ENCODE data around the gene WDR90. TPM values are rescaled to one million over a fixed set of nuclear protein-coding genes. Genes with fewer than 3 reads are reported as not detected.

Gene WDR90
- total RNA-seq, 1 donor from 2014 or later = 21.2 TPM

DNA sequence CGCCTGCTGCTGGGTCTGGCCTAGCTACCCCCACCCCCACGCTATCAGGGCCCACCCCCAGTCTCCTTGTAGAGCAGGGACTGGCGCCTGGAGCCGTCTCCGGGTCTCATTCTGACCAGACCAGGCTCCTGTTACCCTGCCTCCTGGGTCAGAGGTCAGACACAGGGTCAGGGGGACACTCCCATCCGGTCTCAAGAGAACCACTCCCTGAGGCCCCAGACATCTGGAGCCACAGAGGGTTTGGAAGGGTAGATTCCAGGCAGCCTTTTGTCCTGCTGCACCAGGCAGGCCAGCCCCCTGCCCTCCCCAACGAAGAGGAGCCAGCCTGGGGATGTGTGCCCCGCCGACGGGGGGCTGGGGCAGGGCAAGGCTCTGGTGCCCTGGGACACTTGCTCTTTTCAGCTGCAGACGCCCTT lies 19.3 kb upstream of the WDR90 start:
- Histone ChIP-seq H3K4me3 (ENCODE audit: insufficient read depth, low read depth, low read length) (no peak overlapping the region), H3K79me2 (ENCODE audit: insufficient read depth, low read length) (peaks cover 2% of the 10 kb centered on the region), H3K27ac (ENCODE audit: low read depth, low read length) (no peak overlapping the region), H3K4me1 (ENCODE audit: insufficient read depth, low read length) (peaks cover 20% of the 10 kb centered on the region), H3K36me3 (ENCODE audit: insufficient read depth, low read length) (no peaks in the 10 kb centered on the region), H2AFZ (ENCODE audit: low read depth, low read length) (no peak overlapping the region), H3K9me3 (ENCODE audit: insufficient read depth, low read depth, low read length) (no peaks in the 10 kb centered on the region), H4K20me1 (ENCODE audit: insufficient read depth, low read length) (peaks cover 16% of the 10 kb centered on the region), H3K27me3 (ENCODE audit: insufficient read depth, low read length) (no peaks in the 10 kb centered on the region), H3K9ac (ENCODE audit: low read length) (no peak overlapping the region), H3K4me2 (ENCODE audit: low read length) (no peak overlapping the region)
- H3K4me1 Mint-ChIP-seq (ENCODE audit: low read depth, unreplicated experiment) = peaks cover 4% of the 10 kb centered on the region
- H3K36me3 Mint-ChIP-seq (ENCODE audit: low read depth, unreplicated experiment) = peaks cover 7% of the 10 kb centered on the region
- H3K27me3 Mint-ChIP-seq (ENCODE audit: low read depth, unreplicated experiment) = no peaks in the 10 kb centered on the region
- H3K9me3 Mint-ChIP-seq (ENCODE audit: unreplicated experiment) = no peaks in the 10 kb centered on the region
- FAIRE-seq = no peak
- H3K27ac Mint-ChIP-seq (ENCODE audit: unreplicated experiment) = no peak overlapping the region
- TF ChIP-seq EZH2 (IDR thresholded peaks at IDR 0.05; ENCODE audit: insufficient read depth, low read length) (no peak), CTCF (IDR thresholded peaks at IDR 0.05; ENCODE audit: insufficient read depth, low read depth, low read length) (no peak)
- no peak for DNase-seq (ENCODE audit: low read depth)
- H3K4me3 Mint-ChIP-seq (ENCODE audit: unreplicated experiment) = no peak overlapping the region

GRCh38 chr16:630249-630814 lies 18.8 kb upstream of the WDR90 start:
- no peaks in the 10 kb centered on the region for H3K9me3 Mint-ChIP-seq (ENCODE audit: unreplicated experiment)
- FAIRE-seq (no peak), DNase-seq (ENCODE audit: low read depth) (no peak)
- no peak overlapping the region for H3K27ac Mint-ChIP-seq (ENCODE audit: unreplicated experiment)
- no peak overlapping the region for H3K4me3 Mint-ChIP-seq (ENCODE audit: unreplicated experiment)
- H3K36me3 ChIP-seq (ENCODE audit: insufficient read depth, low read length) = no peaks in the 10 kb centered on the region
- H3K4me1 Mint-ChIP-seq (ENCODE audit: low read depth, unreplicated experiment) = peaks cover 4% of the 10 kb centered on the region
- TF ChIP-seq EZH2 (IDR thresholded peaks at IDR 0.05; ENCODE audit: insufficient read depth, low read length) (no peak), CTCF (IDR thresholded peaks at IDR 0.05; ENCODE audit: insufficient read depth, low read depth, low read length) (no peak)
- H3K4me1 ChIP-seq (ENCODE audit: insufficient read depth, low read length) = peaks cover 20% of the 10 kb centered on the region
- H3K27me3 Mint-ChIP-seq (ENCODE audit: low read depth, unreplicated experiment) = no peaks in the 10 kb centered on the region
- H4K20me1 ChIP-seq (ENCODE audit: insufficient read depth, low read length) = peaks cover 19% of the 10 kb centered on the region
- no peak overlapping the region for H2AFZ ChIP-seq (ENCODE audit: low read depth, low read length)
- H3K79me2 ChIP-seq (ENCODE audit: insufficient read depth, low read length) = peaks cover 7% of the 10 kb centered on the region
- H3K27ac ChIP-seq (ENCODE audit: low read depth, low read length) = no peak overlapping the region
- H3K27me3 ChIP-seq (ENCODE audit: insufficient read depth, low read length) = no peaks in the 10 kb centered on the region
- H3K4me3 ChIP-seq (ENCODE audit: insufficient read depth, low read depth, low read length) = no peak overlapping the region
- H3K9ac ChIP-seq (ENCODE audit: low read length) = no peak overlapping the region
- H3K36me3 Mint-ChIP-seq (ENCODE audit: low read depth, unreplicated experiment) = peaks cover 7% of the 10 kb centered on the region
- no peaks in the 10 kb centered on the region for H3K9me3 ChIP-seq (ENCODE audit: insufficient read depth, low read depth, low read length)
- no peak overlapping the region for H3K4me2 ChIP-seq (ENCODE audit: low read length)

DNA sequence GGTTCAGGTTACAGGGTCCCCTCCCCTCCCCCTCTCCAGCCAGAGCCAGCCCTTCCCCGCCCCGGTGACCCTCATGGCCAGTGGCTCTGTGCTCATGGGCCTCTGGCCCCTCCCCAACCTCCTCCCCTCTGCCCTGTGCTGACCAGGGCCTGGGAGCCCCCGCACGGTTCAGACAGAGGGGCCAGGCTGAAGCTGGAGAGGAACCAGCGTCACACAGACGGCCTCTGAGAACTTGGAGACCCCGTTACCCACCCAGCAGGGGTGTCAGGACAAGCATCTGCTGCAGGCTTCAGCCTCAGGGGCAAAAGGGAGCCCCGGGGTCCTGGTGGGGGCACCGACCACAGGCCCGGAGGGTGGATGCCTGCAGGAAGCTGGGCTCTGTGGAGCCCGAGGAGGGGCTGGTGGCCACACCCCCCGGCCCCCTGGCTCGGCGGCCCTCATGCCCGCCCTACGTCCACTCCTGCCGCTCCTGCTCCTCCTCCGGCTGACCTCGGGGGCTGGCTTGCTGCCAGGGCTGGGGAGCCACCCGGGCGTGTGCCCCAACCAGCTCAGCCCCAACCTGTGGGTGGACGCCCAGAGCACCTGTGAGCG lies 18.3 kb upstream of the WDR90 start, which contains the start of gene WFIKKN1:
WFIKKN1 (plus strand) TSS at position 171 of the 591 bp plus-strand sequence; CDS start at position 440, 269 bp downstream.
- Mint-ChIP-seq H3K4me1 (ENCODE audit: low read depth, unreplicated experiment) (peaks cover 4% of the 10 kb centered on the region), H3K36me3 (ENCODE audit: low read depth, unreplicated experiment) (peaks cover 7% of the 10 kb centered on the region), H3K27me3 (ENCODE audit: low read depth, unreplicated experiment) (no peaks in the 10 kb centered on the region), H3K27ac (ENCODE audit: unreplicated experiment) (no peak within 1 kb of the TSS), H3K9me3 (ENCODE audit: unreplicated experiment) (no peaks in the 10 kb centered on the region), H3K4me3 (ENCODE audit: unreplicated experiment) (no peak within 1 kb of the TSS)
- H2AFZ ChIP-seq (ENCODE audit: low read depth, low read length) = no peak within 1 kb of the TSS
- no peaks in the 10 kb centered on the region for H3K9me3 ChIP-seq (ENCODE audit: insufficient read depth, low read depth, low read length)
- TF ChIP-seq EZH2 (IDR thresholded peaks at IDR 0.05; ENCODE audit: insufficient read depth, low read length) = no peak
- TF ChIP-seq CTCF (IDR thresholded peaks at IDR 0.05; ENCODE audit: insufficient read depth, low read depth, low read length) = no peak
- no peak within 1 kb of the TSS for H3K4me3 ChIP-seq (ENCODE audit: insufficient read depth, low read depth, low read length)
- peaks cover 13% of the 10 kb centered on the region for H3K79me2 ChIP-seq (ENCODE audit: insufficient read depth, low read length)
- no peaks in the 10 kb centered on the region for H3K27me3 ChIP-seq (ENCODE audit: insufficient read depth, low read length)
- H4K20me1 ChIP-seq (ENCODE audit: insufficient read depth, low read length) = peaks cover 18% of the 10 kb centered on the region
- no peak for FAIRE-seq
- no peak within 1 kb of the TSS for H3K27ac ChIP-seq (ENCODE audit: low read depth, low read length)
- no peak for DNase-seq (ENCODE audit: low read depth)
- H3K9ac ChIP-seq (ENCODE audit: low read length) = no peak within 1 kb of the TSS
- H3K36me3 ChIP-seq (ENCODE audit: insufficient read depth, low read length) = no peaks in the 10 kb centered on the region
- H3K4me2 ChIP-seq (ENCODE audit: low read length) = no peak within 1 kb of the TSS
- peaks cover 20% of the 10 kb centered on the region for H3K4me1 ChIP-seq (ENCODE audit: insufficient read depth, low read length)
